NCI-H1436 treated with DMSO at 0.1 percent for 48 hours (cell line): ENCODE data around the gene CTXN3.
"Not testable (repeated sequence)": the region's sequence is repeated elsewhere in the genome, so short reads cannot be mapped to it uniquely, and the experiment has no call there.

Experiments used
- DNase-seq: peaks from one replicate; lab custom pipeline; 2025; lab: John Stamatoyannopoulos, UW

The CTXN3 gene

DNA sequence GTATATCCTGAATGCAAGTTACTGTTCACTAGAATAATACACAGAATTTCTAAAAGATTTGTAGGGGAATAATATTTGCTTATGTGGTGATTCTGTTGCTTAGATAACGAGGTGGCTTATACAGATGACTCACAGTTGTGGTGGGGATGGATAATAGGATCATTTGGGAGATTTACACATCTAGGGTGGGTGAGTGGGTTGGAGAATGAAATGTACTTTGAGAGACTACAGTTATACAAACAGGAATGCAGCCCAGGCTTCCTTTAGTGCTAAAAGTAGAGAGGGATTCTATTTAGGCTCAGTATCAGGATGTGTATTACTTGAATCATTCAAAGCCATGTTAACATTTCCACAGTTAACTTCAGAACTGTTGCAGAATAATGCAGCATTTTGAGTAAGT, 1.8 kb downstream of the CTXN3 start:
- DNase-seq, result no peak

DNA sequence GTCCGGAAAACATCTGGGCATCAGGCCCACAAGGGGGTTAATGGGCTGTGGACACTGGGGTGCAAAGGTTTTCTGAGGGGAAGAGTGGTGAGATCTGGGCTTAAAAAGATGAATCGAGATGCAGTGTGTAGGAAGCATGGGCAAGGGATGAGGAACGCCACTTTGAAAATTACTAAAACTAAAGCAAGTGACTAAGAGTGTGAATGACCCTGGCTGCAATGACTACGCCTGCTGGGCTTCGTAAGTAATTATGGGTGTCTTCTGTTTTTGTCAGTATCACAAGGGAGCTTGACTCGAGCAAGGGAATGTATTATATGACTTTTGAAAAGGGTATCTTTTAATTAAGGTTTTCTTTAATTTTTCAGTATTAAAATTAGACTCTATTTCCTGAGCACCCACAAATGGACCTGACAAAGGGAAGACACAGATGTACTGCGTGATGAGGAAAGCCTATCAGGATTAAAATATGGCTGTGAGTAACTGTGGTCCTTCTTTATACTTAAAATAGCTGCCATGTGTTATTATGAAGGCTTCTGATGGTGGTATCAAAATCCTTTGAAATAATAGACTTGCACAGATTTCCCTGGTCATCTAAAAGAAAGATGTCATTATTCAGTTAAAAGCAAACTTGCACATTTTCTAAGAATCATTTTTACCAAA, 4.2 kb downstream of the CTXN3 start:
- DNase-seq, result no peak

DNA sequence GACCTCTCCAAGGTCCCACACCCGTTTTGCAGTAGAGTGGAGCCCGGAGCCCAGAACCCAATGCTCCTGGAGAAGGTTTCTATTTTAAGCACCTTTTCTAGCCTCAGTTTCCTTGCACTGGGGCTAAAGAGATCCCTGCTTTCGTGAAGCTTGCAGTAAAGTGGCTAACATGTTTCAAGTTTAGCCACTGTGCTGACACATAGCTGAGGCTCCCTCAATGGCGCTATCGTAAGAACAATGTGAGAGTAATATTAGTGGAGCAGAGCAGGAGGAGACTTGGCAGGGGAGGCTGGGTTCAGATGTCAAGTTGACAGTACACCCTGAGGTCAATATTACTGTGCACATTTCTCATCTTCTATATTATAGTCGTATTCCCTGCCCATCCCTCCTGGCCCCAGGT, 7.9 kb downstream of the CTXN3 start:
- DNase-seq, result no peak

DNA sequence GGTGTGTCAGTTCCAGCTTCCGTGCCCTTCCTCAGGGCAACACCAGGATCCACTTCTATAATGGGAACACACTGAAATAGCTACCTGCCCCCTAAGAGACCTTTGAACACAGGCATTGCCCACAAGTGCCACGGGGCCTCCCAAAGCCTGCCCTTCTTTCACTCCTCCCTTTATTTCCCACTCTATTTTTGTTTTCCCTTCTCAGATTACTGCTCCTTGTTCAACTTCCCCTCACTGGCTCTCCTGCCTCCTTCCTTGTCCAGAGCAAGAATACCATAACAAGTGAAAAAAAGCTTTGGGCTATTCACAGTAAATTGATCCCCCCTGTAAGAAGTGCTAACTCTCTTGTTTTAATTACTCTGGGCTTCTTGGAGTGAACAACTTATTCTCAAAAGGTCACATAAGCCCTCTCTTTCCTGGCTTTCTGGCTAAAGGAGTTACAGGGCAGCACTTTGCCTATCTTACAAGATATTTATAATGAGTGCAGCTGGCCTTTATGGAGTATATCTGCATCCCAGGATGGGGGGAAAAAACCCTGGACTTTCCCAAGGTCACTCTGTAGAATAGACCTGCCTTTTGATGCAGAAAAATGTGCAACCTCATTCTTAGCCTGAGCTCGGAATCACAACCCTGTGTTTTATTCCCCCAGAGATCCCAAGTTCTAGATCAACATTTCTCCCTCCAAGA, 11.3 kb downstream of the CTXN3 start:
- DNase-seq, result no peak

DNA sequence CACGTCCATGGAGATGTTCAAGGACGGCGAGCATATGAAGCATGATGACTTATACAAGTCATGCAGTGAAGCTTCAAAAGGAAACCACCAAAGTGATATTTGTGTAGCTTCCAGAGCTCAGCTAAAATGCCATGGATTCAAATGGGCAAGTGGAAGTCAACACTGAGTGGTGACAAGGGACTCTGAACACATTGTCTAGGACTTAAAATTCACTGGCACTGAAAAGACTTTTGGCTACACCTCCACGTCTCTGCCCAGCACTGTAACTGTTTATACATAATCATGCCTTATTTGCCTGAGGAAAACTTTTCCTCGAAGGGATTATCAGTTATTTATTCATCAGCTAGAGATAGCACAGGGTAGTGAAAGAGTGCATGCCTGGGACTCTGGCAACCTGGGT, 15.2 kb downstream of the CTXN3 start:
- DNase-seq, result no peak

DNA sequence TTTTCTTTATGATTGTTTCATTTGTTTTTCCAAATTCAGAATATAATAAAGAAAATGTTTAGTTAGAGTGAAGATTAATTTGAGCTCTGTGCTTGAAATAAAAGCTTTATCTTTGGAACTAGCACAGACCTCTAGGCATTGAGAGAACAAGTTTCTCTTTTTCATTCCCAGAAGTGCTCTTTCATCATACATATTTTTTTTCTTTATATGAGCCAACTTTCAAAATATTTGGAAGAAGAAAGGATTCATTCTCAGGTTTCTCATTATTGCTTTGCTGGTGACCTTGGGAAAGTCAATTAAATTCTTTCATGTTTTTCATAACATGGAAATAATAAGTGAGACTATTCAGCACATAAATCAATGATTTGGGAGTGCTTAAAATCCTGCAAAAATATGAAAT, 16.8 kb downstream of the CTXN3 start:
- no peak for DNase-seq

DNA sequence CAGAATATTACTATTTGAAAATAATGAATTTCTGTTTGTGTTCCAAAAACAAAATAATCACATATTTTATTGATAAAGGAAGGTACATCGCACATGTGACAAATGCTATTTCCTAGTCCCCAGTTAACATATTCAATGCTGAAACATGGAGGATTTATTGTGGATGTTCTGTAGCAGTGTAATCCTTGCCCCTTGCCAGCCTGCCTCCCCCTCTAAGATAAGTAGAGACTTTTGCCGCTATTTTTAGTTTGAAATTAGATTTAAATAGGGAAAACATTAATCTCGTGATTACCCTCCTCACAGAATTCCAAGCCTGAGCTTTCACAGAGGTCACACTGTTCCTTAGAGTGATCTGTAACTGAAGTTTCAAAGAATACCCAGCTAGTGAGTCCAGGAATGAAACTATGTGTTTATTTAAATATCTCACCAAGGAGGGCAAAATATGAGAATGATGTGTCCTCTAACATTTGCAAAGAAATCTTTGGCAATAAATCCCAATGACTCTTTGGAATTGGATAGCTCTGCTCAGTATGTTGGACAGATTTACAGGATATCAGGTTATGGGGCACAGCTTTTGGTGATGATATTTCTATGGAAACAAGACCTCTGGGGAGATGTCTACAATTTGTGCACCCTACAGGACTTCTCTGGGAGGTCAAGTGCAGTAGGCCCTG, 17.3 kb downstream of the CTXN3 start:
- DNase-seq, result no peak

DNA sequence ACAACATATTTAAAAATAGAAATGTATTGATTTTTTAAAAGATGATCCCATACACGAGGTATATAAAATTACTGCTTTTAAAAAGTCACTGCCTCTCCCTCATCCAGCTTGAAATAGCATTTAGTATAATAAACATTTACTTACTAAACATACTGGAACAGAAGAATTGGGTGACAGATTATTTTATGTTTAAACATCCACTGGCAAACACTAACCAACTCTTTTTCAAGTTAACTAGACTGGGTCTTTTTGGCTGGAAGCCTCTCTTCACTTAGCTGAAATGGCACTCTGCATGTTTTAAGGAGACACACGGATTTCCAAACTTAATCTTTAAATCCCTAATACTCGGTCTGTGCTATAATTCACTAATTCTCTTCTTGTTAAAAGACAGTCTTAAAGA, 19.0 kb downstream of the CTXN3 start:
- DNase-seq, result no peak

DNA sequence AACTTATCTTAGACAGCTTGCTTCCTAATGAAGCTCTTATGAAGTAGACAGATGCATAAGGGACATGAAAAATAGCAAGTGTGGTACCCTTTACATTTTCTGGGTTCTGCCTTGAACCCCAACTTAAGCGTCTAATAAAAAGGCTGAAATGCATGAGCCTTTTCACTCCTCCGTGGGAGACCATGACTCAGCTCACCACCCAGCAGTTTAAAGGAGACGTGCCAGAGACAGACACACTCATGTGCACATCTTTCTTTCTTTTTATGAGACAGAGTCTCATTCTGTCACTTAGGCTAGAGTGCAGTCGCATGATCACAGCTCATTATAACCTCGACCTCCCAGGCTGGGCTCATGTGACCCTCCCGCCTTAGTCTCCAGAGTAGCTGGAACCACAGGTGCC, 22.3 kb downstream of the CTXN3 start:
- DNase-seq, result no peak

DNA sequence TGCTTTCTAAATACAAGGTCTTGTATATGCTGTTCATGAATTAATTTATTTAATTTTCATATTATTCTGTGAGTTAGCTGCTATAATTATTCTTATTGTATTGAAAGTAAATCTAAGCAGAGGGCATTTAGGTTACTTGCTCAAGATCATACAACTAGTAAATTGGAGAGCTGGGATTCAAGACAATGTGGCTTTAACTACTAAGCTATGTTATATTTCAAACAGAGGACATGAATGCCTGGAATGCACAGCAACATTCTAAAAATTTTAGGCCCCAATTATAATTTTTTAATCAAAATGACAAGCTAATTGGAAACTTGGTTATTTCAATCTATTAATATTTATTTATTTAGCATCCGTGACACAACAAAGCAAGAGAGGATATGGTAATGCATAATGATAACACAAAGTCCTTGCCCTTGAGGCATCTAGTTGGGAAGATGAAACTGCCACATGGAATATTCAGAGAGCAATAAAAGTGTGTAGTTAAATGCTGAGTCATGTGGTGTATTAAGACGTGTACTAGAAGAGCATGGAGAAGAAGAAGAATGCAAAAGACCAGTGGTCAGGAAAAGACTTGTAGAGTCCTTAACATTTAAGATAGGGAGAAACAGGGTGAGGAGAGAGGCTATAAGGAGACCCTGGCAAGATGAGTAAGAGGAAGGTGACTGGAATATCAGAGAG, 24.4 kb downstream of the CTXN3 start:
- no peak for DNase-seq

DNA sequence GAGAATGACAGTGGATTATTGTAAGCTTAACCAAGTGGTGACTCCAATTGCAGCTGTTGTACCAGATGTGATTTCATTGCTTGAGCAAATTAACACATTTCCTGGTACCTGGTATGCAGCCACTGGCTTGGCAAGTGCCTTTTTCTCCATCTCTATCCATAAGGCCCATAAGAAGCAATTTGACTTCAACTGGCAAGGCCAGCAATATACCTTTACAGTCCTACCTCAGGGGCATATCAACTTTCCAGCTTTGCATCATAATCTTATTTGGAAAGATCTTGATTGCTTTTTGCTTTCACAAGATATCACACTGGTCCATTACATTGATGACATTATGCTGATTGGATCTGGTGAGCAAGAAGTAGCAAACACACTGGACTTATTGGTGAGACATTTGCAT, 28.1 kb downstream of the CTXN3 start:
- DNase-seq, result not testable (repeated sequence)

DNA sequence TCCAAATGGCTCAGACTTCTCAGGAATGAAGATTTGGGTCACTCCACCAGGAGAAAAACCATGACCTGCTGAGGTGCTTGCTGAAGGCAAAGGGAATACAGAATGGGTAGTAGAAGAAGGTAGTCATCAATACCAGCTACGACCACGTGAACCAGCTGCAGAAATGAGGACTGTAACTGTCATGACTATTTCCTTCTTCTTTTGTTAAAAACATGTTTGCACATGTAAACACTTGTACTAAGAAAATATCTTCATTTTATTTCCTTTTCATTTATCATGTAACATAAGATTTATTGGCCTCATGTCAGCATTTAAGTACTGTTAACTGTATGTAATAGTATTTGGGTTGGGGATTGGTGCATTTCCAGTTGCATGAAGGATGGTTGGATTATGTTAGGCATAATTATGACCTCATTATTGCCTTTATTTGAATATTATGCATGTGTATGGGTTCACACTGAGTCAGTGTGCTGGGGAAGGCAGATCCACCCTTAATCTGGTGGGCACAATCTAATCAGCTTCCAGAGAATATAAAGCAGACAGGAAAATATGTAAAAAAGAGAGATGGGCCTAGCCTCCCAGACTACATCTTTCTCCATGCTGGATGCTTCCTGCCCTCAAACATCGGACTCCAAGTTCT, 30.9 kb downstream of the CTXN3 start:
- not testable (repeated sequence) for DNase-seq

DNA sequence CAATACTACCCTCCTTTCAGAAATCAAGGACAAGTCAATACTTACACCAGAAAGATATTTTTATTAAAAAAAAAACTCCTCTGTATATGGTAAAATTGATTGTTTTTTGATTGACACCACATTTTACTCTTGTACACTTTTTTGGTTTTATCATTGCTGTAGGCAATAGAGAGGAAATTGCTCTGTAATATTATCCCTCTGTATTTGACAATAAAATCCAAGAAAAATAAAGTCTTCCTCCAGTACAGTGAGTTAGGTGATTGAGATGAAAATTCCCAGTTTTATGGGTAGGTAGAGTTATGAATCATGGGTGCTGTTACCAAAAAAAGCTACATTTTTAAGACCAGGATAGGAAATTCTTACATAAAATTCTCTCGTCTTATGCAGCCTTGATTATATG, 31.7 kb downstream of the CTXN3 start:
- no peak for DNase-seq

DNA sequence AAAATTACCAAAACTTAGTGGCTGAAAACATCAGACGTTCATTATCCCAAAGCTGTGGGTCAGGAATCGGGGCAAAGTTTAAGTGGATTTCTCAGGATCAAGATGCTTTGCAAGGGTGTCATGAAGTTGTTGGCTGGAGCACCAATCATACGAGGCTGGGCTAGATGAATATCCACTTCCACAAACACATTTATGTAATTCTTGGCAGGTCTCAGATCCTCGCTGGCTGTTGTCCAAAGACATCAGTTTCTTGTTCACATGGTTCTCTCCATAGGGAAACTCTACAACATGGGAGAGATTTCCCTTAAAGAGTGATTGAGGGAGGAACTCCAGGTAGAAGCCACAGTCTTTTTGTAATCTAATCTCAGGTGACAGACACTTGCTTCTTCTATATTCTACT, 34.1 kb downstream of the CTXN3 start:
- no peak for DNase-seq

DNA sequence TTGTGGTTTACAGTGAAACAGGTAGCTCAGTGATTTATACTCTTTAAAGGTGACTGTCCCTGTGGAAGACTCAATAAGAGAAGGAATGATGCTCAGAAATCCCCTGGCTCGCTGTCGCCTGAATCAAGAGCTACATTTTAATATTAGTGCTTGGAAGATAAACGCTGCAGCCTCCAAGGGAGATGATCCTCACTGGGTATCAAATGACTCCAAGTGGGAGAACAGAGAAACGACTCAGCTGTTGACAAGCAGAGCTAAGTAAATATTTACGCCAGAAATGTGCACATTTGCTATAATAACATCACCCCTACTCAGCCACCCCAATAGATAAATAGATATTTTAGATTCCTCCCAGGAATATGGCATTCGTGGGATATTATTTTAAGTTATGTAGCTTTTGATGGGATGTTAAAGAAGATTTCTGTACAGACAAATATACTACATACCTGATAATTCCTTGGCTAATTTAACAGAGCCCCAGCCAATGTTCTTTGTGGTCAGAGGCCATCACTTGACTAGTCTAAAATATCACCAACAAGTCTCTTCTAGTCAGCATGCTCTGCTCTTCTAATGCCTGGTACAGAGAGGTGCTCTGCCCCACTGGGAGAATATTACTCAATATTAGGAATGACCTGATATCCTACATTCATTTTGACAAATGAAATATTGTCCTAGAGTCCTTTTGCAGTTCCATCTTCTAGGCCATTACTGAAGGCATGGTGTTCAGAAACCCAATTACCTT, 36.0 kb downstream of the CTXN3 start:
- no peak for DNase-seq

DNA sequence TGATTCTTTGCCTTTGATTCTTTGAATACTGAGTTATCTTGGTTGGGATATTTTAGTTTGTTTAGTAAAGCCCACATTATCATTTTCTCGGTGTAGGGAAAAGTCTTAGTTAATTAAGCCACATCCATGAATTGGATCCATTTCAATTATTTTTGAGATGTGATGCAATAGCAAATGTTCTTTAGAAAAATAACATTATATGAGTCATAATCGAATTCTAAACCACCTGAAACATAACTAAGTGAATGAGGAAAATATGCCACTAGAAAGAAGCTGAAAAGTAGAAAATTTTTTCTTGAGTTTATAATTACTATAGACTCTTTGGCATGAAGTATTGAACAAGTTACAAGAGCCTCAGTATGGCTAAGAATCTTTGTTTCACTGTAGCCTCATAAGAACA, 36.8 kb downstream of the CTXN3 start:
- no peak for DNase-seq

DNA sequence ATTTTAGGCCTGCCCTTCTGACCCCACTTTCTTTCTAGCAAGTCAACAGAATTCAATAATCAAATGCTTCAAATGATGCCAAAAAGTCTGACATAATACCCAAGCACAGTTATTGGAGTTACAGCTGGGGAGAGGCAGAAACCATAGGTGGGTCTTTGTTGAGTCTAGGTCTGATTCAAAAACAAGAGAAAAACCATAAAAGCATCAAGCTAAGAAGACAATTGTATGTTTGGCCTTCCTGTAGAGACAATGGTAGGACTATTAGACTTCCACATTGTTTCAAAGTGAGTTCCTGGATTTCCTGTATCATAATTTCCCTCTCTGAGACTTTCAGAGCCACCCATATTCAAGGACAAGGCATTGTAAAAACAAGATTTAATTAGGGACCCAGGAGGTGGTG, 37.5 kb downstream of the CTXN3 start:
- no peak for DNase-seq

DNA sequence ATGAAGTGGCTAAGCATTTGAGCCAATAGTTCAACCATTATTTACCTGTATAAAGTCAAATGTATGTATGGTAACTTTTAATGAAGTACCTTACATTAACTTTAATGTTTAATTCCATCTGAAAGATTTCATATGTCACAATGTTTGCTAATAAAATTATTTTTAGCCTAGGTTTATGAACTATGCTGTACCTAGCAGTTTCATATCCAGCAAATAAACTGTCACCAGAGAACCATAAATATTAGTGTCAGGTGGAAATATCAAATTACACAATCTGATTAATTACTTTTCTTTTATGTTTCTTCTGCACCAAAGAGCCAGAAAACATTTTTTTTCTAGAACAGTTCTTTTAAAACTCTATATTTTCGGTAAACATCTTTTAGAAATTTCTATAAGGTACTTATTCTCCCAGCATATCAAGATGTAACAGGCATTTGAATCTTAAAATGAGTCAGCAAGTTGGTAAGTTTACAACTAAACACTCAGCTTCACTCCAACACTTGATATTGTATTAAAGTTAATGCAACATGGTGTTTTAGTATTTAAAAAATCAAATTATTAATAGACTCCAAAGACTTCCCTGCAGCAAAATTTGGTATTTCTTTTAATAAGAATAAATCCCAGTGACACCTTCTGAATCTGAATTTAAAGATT, 45.8 kb downstream of the CTXN3 start:
- DNase-seq, result no peak

DNA sequence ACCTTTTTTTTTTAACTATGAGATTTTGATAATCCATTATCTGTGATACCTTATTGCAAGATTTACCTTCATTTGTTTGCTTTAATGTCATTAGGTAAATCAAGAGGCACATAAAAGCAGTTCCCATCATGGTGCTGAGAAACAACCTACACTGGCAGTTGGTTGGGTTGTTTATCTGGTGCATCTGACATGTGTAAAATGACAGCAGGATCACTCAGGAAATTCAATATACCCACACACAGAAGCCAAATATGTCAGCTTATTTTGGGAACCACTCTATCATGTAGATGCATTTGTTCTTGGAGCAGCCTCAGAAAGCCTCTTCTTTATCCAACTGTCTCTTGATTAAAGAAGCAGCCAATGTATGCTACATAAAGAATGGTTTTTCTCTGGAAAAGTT, 46.5 kb downstream of the CTXN3 start:
- DNase-seq, result no peak

DNA sequence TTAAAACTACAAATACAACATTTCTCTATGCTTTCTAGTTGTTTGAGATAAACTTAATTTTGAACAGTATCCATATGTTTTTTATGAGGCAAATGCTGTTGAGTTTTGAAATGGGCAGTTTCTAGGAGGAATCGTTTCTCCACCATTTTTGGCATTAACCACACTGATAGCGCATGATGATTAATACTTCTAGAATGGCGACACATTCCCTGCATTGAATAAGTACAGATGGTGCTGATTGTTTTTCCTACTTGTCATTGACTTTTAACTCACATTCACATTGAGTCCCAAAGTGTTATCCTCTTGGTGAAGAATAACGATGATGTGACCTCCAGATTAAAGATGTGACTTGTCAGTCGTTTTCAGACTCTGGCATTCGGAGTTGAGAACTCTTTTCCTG, 47.8 kb downstream of the CTXN3 start:
- no peak for DNase-seq

DNA sequence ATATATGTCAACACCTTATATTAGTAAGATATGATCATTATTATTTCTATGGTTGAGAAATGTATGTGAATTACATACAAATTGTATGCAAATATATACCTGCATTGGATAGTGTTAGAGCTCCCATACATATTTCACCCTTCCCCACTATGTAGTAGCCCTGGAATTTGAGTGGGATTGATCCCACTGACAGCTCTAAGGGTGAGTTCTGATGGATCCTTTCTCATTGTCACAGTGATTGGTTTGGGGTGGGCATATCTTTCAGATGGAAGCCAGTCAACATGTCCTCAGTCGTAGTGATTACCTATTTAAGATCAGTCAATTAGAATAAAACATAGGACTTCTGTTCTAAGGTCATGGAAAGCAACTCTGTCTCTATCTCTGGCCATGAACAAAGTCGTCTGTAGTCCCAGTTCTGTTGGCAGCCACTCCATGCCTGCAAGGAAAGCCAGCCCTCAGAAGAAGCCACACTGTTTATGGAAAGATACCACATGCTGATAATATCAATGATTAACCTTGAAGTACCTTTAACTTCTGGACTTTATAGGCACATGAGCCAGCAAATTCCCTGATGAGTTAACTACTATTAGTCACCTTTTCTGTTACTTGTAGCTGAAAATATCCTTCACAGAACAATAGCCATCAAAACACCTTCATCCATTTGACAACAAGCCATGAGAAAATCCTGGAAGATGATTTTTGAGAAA, 49.2 kb downstream of the CTXN3 start:
- DNase-seq, result no peak
